Measurements from ENCODE around the gene IDH3G. TPM values are rescaled to one million over a fixed set of nuclear protein-coding genes. Genes with fewer than 3 reads are reported as not detected.
A peak's percentile ranks its signal among the peaks of the same experiment; 100 is the strongest.

The IDH3G gene
- total RNA-seq, 1 donor from 2014 or later: 40.3 TPM

DNA sequence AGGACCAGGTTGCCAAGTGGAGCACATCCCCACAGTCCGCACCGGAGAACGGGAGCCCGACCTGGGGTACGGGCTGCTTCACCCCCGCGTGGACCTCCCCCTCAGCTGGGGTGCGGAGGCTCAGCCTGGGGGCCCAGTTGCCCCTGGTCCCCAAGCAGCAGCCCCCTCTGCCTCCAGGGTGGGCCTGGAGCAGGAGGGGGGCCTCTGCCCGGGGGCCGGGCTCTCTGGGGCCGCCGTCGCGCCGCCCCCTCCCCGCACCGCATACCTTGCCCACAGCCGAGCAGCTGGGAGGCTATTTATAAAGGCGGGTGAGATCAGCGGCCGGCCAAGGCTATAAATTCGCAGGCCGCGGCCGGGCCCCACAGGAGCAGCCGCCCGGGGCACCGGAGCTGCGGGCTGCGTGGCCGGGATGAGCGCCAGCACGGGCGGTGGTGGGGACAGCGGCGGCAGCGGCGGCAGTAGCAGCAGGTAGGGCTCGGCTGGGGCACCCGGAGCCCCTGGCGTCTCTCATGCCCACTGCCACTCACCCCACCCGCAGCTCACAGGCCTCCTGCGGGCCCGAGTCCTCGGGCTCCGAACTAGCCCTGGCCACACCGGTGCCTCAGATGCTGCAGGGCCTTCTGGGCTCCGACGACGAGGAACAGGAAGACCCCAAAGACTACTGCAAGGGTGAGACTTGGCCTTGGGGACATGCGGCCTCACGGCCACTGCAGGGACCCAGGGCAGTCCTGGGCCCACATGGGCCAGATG is 13.3 kb downstream of the IDH3G start, which contains the start of gene SRPK3:
Gene SRPK3, plus strand, starts transcription at position 364 of the 750 bp plus-strand sequence. Its CDS starts 46 bp downstream, at position 410.
- Histone ChIP-seq H2AFZ (replicated peaks) (no peak within 1 kb of the TSS), H3K4me1 (no peaks in the 10 kb centered on the region), H3K4me2 (no peak within 1 kb of the TSS), H3K79me2 (ENCODE audit: low read depth) (no peaks in the 10 kb centered on the region), H3K36me3 (no peaks in the 10 kb centered on the region), H3F3A (ENCODE audit: low read depth) (no peaks in the 10 kb centered on the region), H3K4me3 (no peak within 1 kb of the TSS), H3K27me3 (no peaks in the 10 kb centered on the region), H3K9me3 (ENCODE audit: low read depth) (no peaks in the 10 kb centered on the region), H4K20me1 (ENCODE audit: low read depth) (no peaks in the 10 kb centered on the region), H3K9ac (no peak within 1 kb of the TSS), H3K27ac (no peak within 1 kb of the TSS)
- peaks cover 8% of the 10 kb centered on the region for H3K9me3 Mint-ChIP-seq
- H3K36me3 Mint-ChIP-seq: no peaks in the 10 kb centered on the region
- TF ChIP-seq EZH2 (IDR thresholded peaks at IDR 0.05): no peak
- TF ChIP-seq EZH2phosphoT487 (IDR thresholded peaks at IDR 0.05): no peak
- TF ChIP-seq, protein P1, sequence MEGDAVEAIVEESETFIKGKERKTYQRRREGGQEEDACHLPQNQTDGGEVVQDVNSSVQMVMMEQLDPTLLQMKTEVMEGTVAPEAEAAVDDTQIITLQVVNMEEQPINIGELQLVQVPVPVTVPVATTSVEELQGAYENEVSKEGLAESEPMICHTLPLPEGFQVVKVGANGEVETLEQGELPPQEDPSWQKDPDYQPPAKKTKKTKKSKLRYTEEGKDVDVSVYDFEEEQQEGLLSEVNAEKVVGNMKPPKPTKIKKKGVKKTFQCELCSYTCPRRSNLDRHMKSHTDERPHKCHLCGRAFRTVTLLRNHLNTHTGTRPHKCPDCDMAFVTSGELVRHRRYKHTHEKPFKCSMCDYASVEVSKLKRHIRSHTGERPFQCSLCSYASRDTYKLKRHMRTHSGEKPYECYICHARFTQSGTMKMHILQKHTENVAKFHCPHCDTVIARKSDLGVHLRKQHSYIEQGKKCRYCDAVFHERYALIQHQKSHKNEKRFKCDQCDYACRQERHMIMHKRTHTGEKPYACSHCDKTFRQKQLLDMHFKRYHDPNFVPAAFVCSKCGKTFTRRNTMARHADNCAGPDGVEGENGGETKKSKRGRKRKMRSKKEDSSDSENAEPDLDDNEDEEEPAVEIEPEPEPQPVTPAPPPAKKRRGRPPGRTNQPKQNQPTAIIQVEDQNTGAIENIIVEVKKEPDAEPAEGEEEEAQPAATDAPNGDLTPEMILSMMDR (IDR thresholded peaks at IDR 0.05): no peak
- H3K4me1 Mint-ChIP-seq: peaks cover 8% of the 10 kb centered on the region
- no peak for DNase-seq (ENCODE audit: low spot score)
- peaks cover 3% of the 10 kb centered on the region for H3K27me3 Mint-ChIP-seq (ENCODE audit: insufficient read depth, low read depth)
- no peak within 1 kb of the TSS for H3K27ac Mint-ChIP-seq
- peak within 1 kb of the TSS; percentile 59 for H3K4me3 Mint-ChIP-seq

DNA sequence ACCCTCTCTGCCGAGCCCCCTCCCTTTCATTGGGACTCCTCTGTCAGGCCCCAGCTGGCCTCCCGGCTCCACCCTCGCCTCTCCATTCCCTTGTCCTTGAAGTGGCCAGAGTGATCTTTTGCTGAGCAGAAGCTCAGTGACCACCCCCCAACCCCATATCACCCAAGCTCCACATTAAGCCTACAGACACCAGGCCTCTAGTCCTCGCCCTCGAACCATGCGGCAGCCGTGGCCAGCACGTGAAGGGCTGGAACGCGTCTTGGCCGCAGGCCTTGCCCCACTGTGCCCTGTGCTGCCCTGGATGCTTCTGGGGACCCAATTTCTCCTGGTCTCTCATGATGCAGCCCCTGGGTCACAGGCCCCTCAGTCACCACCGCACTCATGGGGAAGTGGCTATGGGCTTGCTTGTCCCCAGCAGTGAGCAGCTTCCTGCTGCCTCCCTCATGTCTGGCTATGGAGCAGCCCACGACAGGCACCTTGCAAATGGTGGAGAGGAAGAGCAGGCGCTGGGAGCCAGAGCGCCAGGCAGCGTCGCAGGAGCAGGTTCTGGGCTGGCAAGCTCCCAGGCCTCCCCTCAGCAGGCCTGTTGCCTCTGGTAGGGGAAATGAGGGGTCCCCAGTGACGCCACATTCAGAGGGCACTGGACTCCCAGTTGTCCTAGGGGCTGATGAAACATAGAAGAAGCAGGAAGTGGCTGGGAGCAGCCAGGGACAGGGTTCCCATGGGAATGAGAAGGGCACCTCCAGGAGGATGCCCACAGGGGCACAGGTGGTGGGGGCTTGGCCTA is 14.1 kb downstream of the IDH3G start:
- no peaks in the 10 kb centered on the region for H3K9me3 ChIP-seq (ENCODE audit: low read depth)
- peaks cover 6% of the 10 kb centered on the region for H3K9me3 Mint-ChIP-seq
- no peak overlapping the region for H3K27ac ChIP-seq
- no peaks in the 10 kb centered on the region for H3K36me3 Mint-ChIP-seq
- H3K79me2 ChIP-seq (ENCODE audit: low read depth): no peaks in the 10 kb centered on the region
- H3K36me3 ChIP-seq: no peaks in the 10 kb centered on the region
- no peaks in the 10 kb centered on the region for H3K4me1 ChIP-seq
- peaks cover 8% of the 10 kb centered on the region for H3K4me1 Mint-ChIP-seq
- peak overlapping the region; percentile 59 for H3K4me3 Mint-ChIP-seq
- no peak for TF ChIP-seq EZH2 (IDR thresholded peaks at IDR 0.05)
- TF ChIP-seq EZH2phosphoT487 (IDR thresholded peaks at IDR 0.05): no peak
- TF ChIP-seq, protein P1 (IDR thresholded peaks at IDR 0.05): no peak
- H3K9ac ChIP-seq: no peak overlapping the region
- no peaks in the 10 kb centered on the region for H4K20me1 ChIP-seq (ENCODE audit: low read depth)
- no peaks in the 10 kb centered on the region for H3K27me3 ChIP-seq
- H3K4me3 ChIP-seq: no peak overlapping the region
- H3F3A ChIP-seq (ENCODE audit: low read depth): no peaks in the 10 kb centered on the region
- DNase-seq (ENCODE audit: low spot score): no peak
- H2AFZ ChIP-seq (replicated peaks): no peak overlapping the region
- no peak overlapping the region for H3K4me2 ChIP-seq
- H3K27ac Mint-ChIP-seq: no peak overlapping the region
- H3K27me3 Mint-ChIP-seq (ENCODE audit: insufficient read depth, low read depth): peaks cover 3% of the 10 kb centered on the region

GRCh38 chrX:153778684-153779101 is 15.5 kb downstream of the IDH3G start:
- H3K4me3 Mint-ChIP-seq: no peak overlapping the region
- Histone ChIP-seq H3F3A (ENCODE audit: low read depth) (no peaks in the 10 kb centered on the region), H3K9ac (no peak overlapping the region), H3K27me3 (no peaks in the 10 kb centered on the region), H3K4me1 (no peaks in the 10 kb centered on the region), H3K79me2 (ENCODE audit: low read depth) (no peaks in the 10 kb centered on the region), H2AFZ (replicated peaks) (no peak overlapping the region), H3K36me3 (no peaks in the 10 kb centered on the region), H3K9me3 (ENCODE audit: low read depth) (no peaks in the 10 kb centered on the region), H4K20me1 (ENCODE audit: low read depth) (no peaks in the 10 kb centered on the region), H3K4me3 (no peak overlapping the region), H3K4me2 (no peak overlapping the region), H3K27ac (no peak overlapping the region)
- peaks cover 4% of the 10 kb centered on the region for H3K9me3 Mint-ChIP-seq
- no peaks in the 10 kb centered on the region for H3K36me3 Mint-ChIP-seq
- H3K27me3 Mint-ChIP-seq (ENCODE audit: insufficient read depth, low read depth): peaks cover 2% of the 10 kb centered on the region
- H3K27ac Mint-ChIP-seq: no peak overlapping the region
- DNase-seq (ENCODE audit: low spot score): no peak
- peaks cover 8% of the 10 kb centered on the region for H3K4me1 Mint-ChIP-seq
- TF ChIP-seq EZH2phosphoT487 (IDR thresholded peaks at IDR 0.05): no peak
- TF ChIP-seq, protein P1 (IDR thresholded peaks at IDR 0.05): peak; percentile 3
- no peak for TF ChIP-seq EZH2 (IDR thresholded peaks at IDR 0.05)

All from neural progenitor cell (in vitro differentiated cells).